GM12873 (cell line): ENCODE measurements around the gene IL2RA.

ENCODE experiments used
- CTCF ChIP-seq: IDR thresholded peaks from 2 replicates; pipeline ENCODE4 v1.5.1; 2012; ENCODE audit warnings: low read depth, mild to moderate bottlenecking, moderate library complexity, low read length, control low read depth; ENCODE audit not compliant: insufficient read depth; ENCODE audit errors: missing control alignments

IL2RA gene

DNA sequence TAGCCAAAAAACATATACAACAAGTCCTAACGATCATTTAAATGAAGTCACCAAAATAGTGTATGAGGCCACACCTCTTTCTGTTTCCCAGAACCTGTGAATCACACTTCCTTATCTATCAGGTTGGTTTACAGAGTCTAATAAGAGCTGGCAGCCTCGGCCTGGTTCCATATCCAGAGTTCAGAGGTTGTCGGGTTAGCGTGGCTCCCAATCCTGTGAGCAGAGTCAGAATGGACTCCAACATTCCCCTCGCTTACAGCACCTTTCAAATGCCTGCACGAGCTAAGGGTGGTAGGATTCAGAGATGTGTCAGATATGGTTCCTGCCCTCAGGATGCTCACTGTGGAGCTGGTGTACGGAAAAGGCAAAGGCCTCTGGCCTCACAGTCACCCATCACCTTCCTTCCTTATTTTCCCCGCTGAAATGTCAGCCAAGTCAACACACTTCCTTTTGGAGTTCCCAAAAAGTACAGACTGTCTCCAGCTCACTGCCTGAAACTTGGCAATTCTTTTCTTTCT, 90.8 kb downstream of the IL2RA start:
- TF ChIP-seq CTCF, result no peak

DNA sequence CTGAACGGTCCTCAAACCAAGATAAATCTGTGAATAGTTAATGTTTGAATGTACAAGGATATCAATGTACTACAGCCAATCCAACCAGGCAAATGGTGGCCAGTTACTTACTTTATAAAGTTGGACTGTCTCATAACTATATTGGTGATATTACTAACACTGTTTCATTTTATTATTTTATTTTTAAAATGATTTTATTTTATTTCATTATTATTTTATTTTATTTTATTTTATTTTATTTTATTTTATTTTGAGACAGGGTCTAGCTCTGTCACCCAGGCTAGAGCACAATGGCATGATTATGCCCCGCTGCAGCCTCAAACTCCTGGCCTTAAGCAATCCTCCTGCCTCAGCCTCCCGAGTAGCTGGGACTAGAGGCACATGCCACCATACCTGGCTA, 91.6 kb downstream of the IL2RA start:
- TF ChIP-seq CTCF, result no peak

GRCh38 chr10:5970066-5970465, 92.1 kb downstream of the IL2RA start:
- no peak for TF ChIP-seq CTCF

- TF ChIP-seq CTCF, result no peak
Measured at GRCh38 chr10:5968681-5969453, 93.3 kb downstream of the IL2RA start.

- no peak for TF ChIP-seq CTCF
Measured at GRCh38 chr10:5968037-5968680, 94.0 kb downstream of the IL2RA start.

GRCh38 chr10:5965266-5965665, 96.9 kb downstream of the IL2RA start:
- no peak for TF ChIP-seq CTCF

GRCh38 chr10:5964736-5965135, 97.4 kb downstream of the IL2RA start:
- no peak for TF ChIP-seq CTCF
